B cell (primary cell): ENCODE data around the gene GRIN2D.

Experiments
- EZH2 ChIP-seq: IDR thresholded peaks from 2 replicates; pipeline ENCODE4 v1.6.1; 2012; ENCODE audit warnings: borderline replicate concordance, low read depth, mild to moderate bottlenecking, moderate library complexity, low read length; ENCODE audit not compliant: insufficient read depth, poor library complexity, severe bottlenecking
- TF ChIP-seq, protein P1 (sequence below): fragments of 200-600 bp; IDR thresholded peaks from one replicate; pipeline ENCODE4 v1.8.0; 2022; ENCODE audit warnings: antibody characterized with exemption, mild to moderate bottlenecking

DNA sequence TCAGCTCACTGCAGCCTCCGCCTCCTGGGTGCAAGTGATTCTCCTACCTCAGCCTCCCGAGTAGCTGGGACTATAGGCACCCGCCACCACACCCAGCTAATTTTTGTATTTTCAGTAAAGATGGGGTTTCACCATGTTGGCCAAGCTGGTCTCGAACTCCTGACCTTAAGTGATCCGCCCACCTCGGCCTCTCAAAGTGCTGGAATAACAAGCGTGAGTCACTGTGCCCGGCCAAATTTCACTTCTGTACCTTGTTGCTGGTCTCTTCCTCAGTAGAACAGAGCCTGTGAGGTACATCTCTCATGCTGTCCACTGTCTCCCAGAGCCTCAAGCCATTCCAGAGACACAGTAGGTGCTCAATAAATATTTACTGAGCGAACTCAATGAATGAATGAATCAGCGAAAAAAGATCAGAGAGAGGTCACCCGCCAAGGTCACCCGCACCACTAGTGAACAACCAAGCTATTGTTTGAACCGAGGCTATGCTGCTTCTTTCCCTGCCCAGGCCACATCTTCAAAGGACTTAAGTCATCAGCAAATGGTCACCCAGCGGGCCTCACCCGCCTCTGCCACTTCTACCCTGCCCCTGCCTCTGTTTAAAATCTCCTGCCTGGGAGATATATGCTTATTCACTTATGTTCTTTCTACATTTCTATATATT, 39.0 kb upstream of the GRIN2D start:
- no peak for TF ChIP-seq EZH2
- TF ChIP-seq, protein P1, sequence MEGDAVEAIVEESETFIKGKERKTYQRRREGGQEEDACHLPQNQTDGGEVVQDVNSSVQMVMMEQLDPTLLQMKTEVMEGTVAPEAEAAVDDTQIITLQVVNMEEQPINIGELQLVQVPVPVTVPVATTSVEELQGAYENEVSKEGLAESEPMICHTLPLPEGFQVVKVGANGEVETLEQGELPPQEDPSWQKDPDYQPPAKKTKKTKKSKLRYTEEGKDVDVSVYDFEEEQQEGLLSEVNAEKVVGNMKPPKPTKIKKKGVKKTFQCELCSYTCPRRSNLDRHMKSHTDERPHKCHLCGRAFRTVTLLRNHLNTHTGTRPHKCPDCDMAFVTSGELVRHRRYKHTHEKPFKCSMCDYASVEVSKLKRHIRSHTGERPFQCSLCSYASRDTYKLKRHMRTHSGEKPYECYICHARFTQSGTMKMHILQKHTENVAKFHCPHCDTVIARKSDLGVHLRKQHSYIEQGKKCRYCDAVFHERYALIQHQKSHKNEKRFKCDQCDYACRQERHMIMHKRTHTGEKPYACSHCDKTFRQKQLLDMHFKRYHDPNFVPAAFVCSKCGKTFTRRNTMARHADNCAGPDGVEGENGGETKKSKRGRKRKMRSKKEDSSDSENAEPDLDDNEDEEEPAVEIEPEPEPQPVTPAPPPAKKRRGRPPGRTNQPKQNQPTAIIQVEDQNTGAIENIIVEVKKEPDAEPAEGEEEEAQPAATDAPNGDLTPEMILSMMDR = no peak
